GM12892 (cell line): Measurements from ENCODE around the gene LAMTOR4.

ENCODE experiments used
- POLR2A ChIP-seq: IDR thresholded peaks from 2 replicates; pipeline ENCODE4 v1.6.1; 2011; ENCODE audit warnings: low read depth, low read length, control low read depth
- TAF1 ChIP-seq: IDR thresholded peaks from 2 replicates; pipeline ENCODE4 v1.6.1; 2011; ENCODE audit warnings: low read depth, mild to moderate bottlenecking, control low read depth, low read length, borderline replicate concordance

DNA sequence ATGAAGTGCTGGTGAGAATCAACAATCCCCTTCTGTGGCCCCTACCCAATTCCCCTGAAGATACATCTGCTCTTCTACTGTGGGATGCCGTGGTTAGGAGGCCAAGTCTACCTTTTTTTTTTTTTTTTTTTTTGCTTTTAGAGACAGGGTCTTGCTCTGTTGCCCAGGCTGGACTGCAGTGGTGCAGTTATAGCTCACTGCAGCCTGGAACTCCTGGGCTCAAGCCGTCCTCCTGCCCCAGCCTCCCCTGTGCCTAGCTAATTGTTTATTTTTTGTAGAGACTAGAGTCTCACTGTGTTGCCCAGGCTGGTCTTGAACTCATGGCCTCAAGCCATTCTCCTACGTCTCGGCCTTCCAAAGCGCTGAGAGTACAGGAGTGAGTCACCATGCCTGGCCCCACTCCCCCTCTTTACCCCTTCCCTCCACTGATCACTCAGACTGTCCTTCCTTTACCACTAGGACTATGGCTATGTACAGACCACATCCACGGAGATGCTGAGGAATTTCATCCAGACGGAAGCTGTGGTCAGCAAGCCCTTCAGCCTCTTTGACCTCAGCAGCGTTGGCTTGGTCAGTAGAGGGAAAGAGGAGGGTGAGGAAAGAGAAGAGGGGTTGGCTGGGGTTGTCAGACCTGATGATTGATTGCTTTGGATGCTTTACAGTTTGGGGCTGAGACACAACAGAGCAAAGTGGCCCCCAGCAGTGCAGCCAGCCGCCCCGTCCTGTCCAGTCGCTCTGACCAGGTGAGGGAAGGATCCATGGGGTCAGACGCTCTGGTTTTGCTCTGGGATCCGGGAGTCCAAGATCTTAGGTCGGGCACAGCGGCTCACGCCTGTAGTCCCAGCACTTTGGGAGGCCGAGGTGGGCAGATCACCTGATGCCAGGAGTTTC lies 45.5 kb upstream of the LAMTOR4 start:
- no peak for TF ChIP-seq TAF1
- TF ChIP-seq POLR2A: no peak
